Activated CD4-positive, alpha-beta T cell treated with anti-CD3 and anti-CD28 coated beads for 36 hours (primary cell): ENCODE data around the gene INSYN2A. TPM values are rescaled to one million over a fixed set of nuclear protein-coding genes. Genes with fewer than 3 reads are reported as not detected.

Source experiments
- ATAC-seq: fragments of 200-7000 bp; cut with Tn5 transposase; one replicate; pipeline ENCODE4 v1.10.0; 2021; ENCODE audit warnings: mild to moderate bottlenecking, moderate library complexity
- CTCF ChIA-PET: fragments of 350-600 bp; sonication (Branson Sonifier 250); formaldehyde crosslinking; loops from one replicate; lab custom pipeline; 2021; ENCODE audit warnings: antibody characterized with exemption; lab: Charles Lee
- POLR2A ChIA-PET: fragments of 350-600 bp; sonication (Branson Sonifier 250); formaldehyde crosslinking; loops from one replicate; lab custom pipeline; 2021; ENCODE audit warnings: antibody characterized with exemption, inconsistent platforms; lab: Charles Lee
- DNase-seq: peaks from one replicate; pipeline ENCODE4 v3.0.0-alpha.2; 2020
- H3K27ac Mint-ChIP-seq: one replicate; pipeline ENCODE4 v1.8.0; 2021; ENCODE audit warnings: mixed read lengths
- H3K27me3 Mint-ChIP-seq: one replicate; pipeline ENCODE4 v1.8.0; 2021; ENCODE audit warnings: mixed read lengths
- H3K36me3 Mint-ChIP-seq: one replicate; pipeline ENCODE4 v1.8.0; 2021; ENCODE audit warnings: low read depth, mixed read lengths
- H3K4me1 Mint-ChIP-seq: one replicate; pipeline ENCODE4 v1.8.0; 2021; ENCODE audit warnings: mixed read lengths
- H3K4me3 Mint-ChIP-seq: one replicate; pipeline ENCODE4 v1.8.0; 2021; ENCODE audit warnings: mild to moderate bottlenecking, moderate library complexity, mixed read lengths
- H3K9me3 Mint-ChIP-seq: one replicate; pipeline ENCODE4 v1.8.0; 2021; ENCODE audit warnings: low read depth, mixed read lengths
- intact Hi-C, 2 experiments: fragments of 100-400 bp; cut with DNase I in 1 of 2; cut with micrococcal nuclease in 1 of 2; formaldehyde crosslinking; loops; one replicate each; pipeline versions ENCODE4 v1.14.2 to v1.15.1; 2022 to 2024; cut with DNase I, micrococcal nuclease
- total RNA-seq, 2 experiments: library from RNA; stranded (reverse); gene quantifications; one replicate each; pipeline ENCODE4 v1.2.3, GENCODE V29; 2021

INSYN2A gene
- total RNA-seq, 2 experiments from 2014 or later: not detected

DNA sequence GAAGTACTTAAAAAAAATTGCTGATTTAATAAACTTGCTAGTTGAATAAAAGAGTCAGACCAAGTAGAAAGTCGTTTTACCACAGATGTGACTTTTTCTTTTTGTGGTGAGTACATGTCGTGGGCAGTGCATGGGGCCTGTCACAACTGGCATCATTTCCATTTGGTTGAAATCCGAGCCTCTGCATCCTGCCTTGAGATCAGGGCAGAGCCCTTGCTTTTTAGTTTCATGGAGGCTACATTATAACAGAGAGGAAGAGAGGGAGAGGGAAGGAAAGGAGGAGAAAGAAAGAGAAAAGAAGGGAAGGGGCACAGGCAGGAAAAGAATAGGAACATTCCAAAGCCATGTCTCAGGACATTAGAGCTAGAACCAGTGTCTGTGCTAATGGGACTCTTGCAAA is 20.4 kb upstream of the INSYN2A start:
- H3K4me3 Mint-ChIP-seq: no peak overlapping the region
- CTCF ChIA-PET: no interaction called here
- peaks cover 9% of the 10 kb centered on the region for H3K27me3 Mint-ChIP-seq
- H3K36me3 Mint-ChIP-seq: no peaks in the 10 kb centered on the region
- no peaks in the 10 kb centered on the region for H3K9me3 Mint-ChIP-seq
- no peaks in the 10 kb centered on the region for H3K4me1 Mint-ChIP-seq
- intact Hi-C loops: no loop called here
- POLR2A ChIA-PET: no interaction called here
- DNase-seq (no peak), ATAC-seq (no peak)
- no peak overlapping the region for H3K27ac Mint-ChIP-seq

DNA sequence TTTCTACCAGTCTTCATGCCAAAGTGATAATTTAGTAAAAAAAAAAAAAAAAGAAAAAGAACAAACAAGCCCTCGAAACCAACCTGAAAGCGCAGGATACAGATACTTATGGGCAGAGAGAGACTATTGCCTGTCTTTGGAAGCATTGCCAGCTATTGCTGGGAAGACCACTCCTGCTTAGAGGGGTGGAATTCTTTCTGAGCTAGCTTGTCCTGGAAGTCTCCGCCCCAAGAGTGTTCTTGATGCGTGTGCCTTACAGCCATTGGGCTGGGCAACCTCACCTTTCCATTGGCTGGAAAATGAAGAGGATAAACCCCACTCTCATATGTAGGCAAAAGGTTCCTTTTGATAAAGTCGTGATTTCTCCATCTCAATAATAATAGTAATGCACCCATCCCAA is 19.9 kb upstream of the INSYN2A start:
- H3K36me3 Mint-ChIP-seq: no peaks in the 10 kb centered on the region
- DNase-seq (no peak), ATAC-seq (no peak)
- no peaks in the 10 kb centered on the region for H3K4me1 Mint-ChIP-seq
- peaks cover 9% of the 10 kb centered on the region for H3K27me3 Mint-ChIP-seq
- intact Hi-C loops: no loop called here
- H3K27ac Mint-ChIP-seq: no peak overlapping the region
- no peak overlapping the region for H3K4me3 Mint-ChIP-seq
- no peaks in the 10 kb centered on the region for H3K9me3 Mint-ChIP-seq
- CTCF ChIA-PET: no interaction called here
- POLR2A ChIA-PET: no interaction called here

DNA sequence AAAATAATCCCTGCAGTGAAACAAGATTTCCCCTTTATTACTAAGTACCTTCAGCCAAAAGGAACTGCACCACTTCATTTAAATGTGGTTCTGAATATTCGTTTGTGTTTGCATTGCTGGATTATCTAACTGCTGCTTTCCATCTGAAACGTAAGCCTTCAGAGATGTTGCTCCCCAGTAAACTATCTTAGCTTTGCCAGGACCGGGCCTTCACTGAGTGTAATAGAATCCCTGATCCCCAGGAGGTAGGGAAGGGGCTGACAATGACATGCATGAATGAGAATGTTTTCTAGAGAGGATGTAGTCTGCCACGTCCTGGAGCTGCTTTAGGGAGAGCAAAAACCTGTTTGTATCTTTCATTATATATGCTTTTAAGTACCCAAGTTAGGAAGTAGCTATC is 19.5 kb upstream of the INSYN2A start:
- intact Hi-C loops: no loop called here
- no peaks in the 10 kb centered on the region for H3K36me3 Mint-ChIP-seq
- ChIA-PET POLR2A (no interaction called here), CTCF (no interaction called here)
- peaks cover 9% of the 10 kb centered on the region for H3K27me3 Mint-ChIP-seq
- H3K9me3 Mint-ChIP-seq: no peaks in the 10 kb centered on the region
- H3K27ac Mint-ChIP-seq: no peak overlapping the region
- no peak overlapping the region for H3K4me3 Mint-ChIP-seq
- no peak for DNase-seq
- H3K4me1 Mint-ChIP-seq: no peaks in the 10 kb centered on the region
- ATAC-seq: no peak

DNA sequence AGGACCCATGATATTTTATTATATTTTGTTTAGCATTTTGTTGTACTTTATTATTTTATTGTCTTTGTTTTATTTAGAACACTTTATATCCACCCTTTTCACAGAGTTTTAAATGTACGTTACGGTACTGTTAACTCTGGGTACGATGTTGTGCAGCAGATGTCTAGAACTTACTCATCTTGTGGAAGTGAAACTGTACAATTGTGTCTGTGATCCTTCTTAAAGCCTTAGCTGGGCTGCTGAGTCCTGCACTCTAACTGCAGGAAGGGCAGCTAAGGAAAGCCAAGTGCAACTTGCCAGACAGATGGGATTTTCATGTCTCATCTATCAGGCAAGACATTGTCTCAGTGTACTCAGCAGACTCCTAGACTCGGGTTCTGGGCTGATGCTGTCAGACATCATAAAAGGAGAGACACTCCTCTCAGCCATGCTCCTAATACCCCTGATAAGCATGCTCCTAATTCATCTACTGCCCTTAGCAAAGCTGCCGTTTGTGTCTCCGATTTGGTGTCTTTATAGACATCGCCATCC is 14.6 kb upstream of the INSYN2A start:
- H3K9me3 Mint-ChIP-seq: no peaks in the 10 kb centered on the region
- POLR2A ChIA-PET: no interaction called here
- H3K4me3 Mint-ChIP-seq: no peak overlapping the region
- CTCF ChIA-PET: no interaction called here
- DNase-seq (no peak), ATAC-seq (no peak)
- no peak overlapping the region for H3K27ac Mint-ChIP-seq
- no peaks in the 10 kb centered on the region for H3K36me3 Mint-ChIP-seq
- H3K27me3 Mint-ChIP-seq: peaks cover 7% of the 10 kb centered on the region
- no peaks in the 10 kb centered on the region for H3K4me1 Mint-ChIP-seq
- intact Hi-C loops: no loop called here

DNA sequence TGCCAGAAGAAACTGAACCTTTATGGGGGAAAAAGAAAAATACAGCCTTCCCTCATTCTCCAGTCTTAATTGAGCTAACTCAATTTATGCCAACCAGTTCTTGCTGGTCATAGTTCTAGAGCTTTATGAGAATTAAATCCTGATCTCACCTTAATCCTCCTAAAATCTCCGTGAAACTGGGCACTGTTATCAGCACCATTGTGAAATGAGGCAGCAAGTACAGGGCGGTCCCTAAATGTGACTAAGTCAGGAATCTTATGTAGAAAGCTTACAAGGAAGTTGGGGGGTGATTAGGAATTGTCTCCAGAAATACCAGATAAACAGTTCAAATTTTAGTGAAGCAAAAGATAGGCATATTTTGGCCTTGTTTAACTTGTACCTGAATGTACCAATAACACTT is 10.7 kb upstream of the INSYN2A start:
- no peak for ATAC-seq
- Mint-ChIP-seq H3K9me3 (no peaks in the 10 kb centered on the region), H3K36me3 (no peaks in the 10 kb centered on the region), H3K27ac (no peak overlapping the region), H3K4me3 (no peak overlapping the region), H3K4me1 (no peaks in the 10 kb centered on the region), H3K27me3 (no peaks in the 10 kb centered on the region)
- ChIA-PET CTCF (interaction anchor here (0.6 kb wide), 1 partner anchor 77 kb away, joined by 3 read pairs; no protein-coding TSS in a partner anchor), POLR2A (no interaction called here)
- no peak for DNase-seq
- intact Hi-C loops: no loop called here

DNA sequence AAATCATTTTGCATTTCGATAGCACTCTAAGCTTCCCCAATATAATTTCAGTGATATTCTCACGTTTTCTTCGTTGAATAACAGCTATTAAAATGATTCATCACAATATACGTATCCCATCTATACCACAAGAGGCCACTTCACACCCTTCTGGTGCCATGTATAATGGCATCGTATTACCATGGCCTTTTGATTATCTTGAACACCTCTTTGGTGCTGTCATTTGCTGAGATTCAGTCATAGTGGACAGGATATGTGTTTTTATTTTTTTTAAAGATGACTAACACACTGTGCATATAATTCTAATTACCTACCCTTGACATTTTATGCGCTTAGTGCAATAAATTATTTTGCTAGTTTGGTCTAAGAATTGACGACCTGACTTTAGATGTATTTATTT is 6.7 kb upstream of the INSYN2A start:
- CTCF ChIA-PET: no interaction called here
- intact Hi-C loops: no loop called here
- no peak for ATAC-seq

DNA sequence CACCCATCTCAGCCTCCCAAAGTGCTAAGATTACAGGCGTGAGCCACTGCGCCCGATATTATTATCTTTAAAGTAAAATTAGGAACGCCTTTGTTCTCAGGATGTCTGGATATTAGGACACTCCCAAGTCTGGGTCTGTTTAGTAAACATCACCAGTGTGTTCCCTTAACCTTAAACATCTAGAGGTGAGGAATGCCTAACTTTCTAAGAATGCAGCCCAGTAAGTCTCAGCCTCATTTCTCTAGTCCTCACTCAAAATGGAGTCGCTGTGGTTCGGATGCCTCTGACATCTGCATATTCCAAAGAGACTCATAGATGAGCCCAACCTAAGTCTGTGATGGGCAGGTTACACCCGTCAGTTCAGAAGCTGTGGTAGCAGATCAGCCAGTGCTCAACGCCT is 4.3 kb upstream of the INSYN2A start:
- intact Hi-C loops: no loop called here
- H3K4me1 Mint-ChIP-seq: peaks cover 2% of the 10 kb centered on the region
- no peak for ATAC-seq
- H3K27ac Mint-ChIP-seq: no peak overlapping the region
- no peaks in the 10 kb centered on the region for H3K9me3 Mint-ChIP-seq
- H3K27me3 Mint-ChIP-seq: peaks cover 15% of the 10 kb centered on the region
- ChIA-PET POLR2A (no interaction called here), CTCF (no interaction called here)
- H3K36me3 Mint-ChIP-seq: no peaks in the 10 kb centered on the region
- no peak overlapping the region for H3K4me3 Mint-ChIP-seq
- no peak for DNase-seq

More for the DNA sequence above, 6.7 kb upstream of the INSYN2A start:
- Mint-ChIP-seq H3K4me3 (no peak overlapping the region), H3K36me3 (no peaks in the 10 kb centered on the region), H3K4me1 (no peaks in the 10 kb centered on the region), H3K27ac (no peak overlapping the region), H3K9me3 (no peaks in the 10 kb centered on the region), H3K27me3 (peaks cover 9% of the 10 kb centered on the region)
- no peak for DNase-seq
- POLR2A ChIA-PET: no interaction called here

DNA sequence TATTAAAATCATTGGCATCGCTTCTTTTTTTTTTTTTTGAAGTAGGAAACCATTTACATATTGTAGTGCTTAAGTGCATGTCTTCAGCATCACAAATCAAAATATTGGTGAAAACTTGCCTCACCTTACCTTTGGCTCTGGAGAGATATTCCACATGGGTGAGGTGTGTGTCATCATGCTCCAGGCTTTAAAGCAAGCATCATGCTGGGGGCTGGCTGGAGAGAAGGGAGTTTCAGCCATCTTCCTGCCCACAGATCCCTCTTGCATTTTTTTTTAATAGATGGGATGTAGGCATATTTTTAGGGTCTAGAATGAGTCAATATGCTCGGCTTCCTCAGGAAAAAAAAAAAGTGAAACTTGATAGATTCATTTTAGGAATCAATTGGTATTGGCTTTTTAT is 2.3 kb upstream of the INSYN2A start:
- no peaks in the 10 kb centered on the region for H3K9me3 Mint-ChIP-seq
- no peaks in the 10 kb centered on the region for H3K36me3 Mint-ChIP-seq
- H3K4me3 Mint-ChIP-seq: no peak overlapping the region
- ChIA-PET CTCF (interaction anchor here (0.6 kb wide), 1 partner anchor 259 kb away, joined by 3 read pairs; no protein-coding TSS in a partner anchor), POLR2A (no interaction called here)
- H3K27me3 Mint-ChIP-seq: peaks cover 25% of the 10 kb centered on the region
- intact Hi-C loops: no loop called here
- ATAC-seq (no peak), DNase-seq (no peak)
- no peak overlapping the region for H3K27ac Mint-ChIP-seq
- peaks cover 2% of the 10 kb centered on the region for H3K4me1 Mint-ChIP-seq

DNA sequence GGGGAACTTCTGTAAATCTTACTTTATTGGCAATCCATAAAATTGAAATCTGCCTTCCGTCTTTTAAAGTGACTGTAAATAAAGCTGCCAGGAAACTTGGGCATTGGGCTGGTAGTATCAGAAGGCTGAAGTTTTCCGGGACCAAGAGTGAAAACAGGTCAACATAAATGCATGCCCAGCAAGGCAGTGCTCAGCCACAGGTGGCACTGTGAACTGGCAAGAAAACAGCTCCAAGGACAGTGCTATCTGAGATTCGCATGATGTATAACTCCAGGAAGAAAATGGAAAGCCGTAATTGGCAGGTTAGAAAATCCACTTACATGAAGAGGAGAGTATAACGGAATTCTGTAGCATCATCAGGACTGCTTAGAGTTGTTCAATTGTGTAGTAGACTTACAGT is 1.9 kb upstream of the INSYN2A start:
- H3K4me1 Mint-ChIP-seq: peaks cover 2% of the 10 kb centered on the region
- intact Hi-C loops: no loop called here
- ATAC-seq (no peak), DNase-seq (no peak)
- ChIA-PET POLR2A (no interaction called here), CTCF (no interaction called here)
- no peak overlapping the region for H3K4me3 Mint-ChIP-seq
- no peaks in the 10 kb centered on the region for H3K9me3 Mint-ChIP-seq
- H3K27me3 Mint-ChIP-seq: peaks cover 27% of the 10 kb centered on the region
- H3K27ac Mint-ChIP-seq: no peak overlapping the region
- H3K36me3 Mint-ChIP-seq: no peaks in the 10 kb centered on the region

DNA sequence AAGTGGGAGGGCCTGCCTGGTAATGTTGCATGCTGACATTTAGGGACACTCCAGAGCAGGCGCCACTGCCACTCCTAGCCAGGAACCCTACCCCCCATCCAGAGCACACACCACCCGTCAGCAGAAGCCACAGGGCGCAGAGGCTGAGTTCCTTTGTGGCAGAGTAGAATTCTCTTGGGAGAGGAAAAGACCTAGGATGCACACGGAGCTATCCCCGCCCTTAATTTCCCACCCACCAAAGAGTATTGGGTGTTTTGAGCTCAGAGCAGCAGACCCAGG is 702 bp upstream of the INSYN2A start:
- intact Hi-C loops: no loop called here
- no peaks in the 10 kb centered on the region for H3K9me3 Mint-ChIP-seq
- ATAC-seq: no peak
- H3K36me3 Mint-ChIP-seq: no peaks in the 10 kb centered on the region
- H3K4me3 Mint-ChIP-seq: no peak overlapping the region
- no peak for DNase-seq
- no peak overlapping the region for H3K27ac Mint-ChIP-seq
- H3K27me3 Mint-ChIP-seq: peaks cover 31% of the 10 kb centered on the region
- ChIA-PET CTCF (no interaction called here), POLR2A (no interaction called here)
- H3K4me1 Mint-ChIP-seq: peaks cover 2% of the 10 kb centered on the region

DNA sequence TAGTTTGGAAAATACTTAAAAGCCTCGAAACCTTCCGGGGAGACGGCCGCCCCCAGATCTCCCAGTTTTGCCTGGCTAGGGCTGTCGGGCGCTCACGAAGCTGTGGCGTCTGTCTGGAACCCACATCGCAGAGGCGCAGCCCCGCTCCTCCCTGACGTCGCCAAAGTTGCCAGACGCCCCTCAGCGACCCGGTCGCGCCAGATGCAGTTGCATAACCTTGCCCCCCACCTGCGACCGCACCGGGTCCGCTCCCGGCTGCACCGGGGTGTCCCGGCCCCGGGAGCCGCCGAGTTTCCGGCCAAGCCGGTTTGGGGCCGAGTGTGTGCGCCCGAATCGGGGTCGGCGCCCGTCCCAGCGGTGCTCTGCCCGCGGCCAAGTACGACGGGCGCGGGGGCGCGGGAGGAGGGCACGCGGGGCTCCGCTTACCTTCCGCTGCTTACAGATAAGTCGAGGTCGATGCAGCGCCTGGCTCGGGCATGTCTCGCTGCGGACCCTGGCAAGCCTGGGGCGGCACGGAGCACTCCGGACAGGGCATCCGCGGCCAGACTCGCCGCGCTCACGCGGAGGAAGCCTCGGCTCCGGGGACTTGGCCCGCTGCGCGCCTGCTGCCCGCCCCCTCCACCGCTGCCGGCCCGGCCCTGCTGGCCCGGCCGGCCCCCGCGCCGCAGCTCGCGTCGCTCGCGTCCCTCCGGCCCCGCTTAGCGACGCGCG is 665 bp downstream of the INSYN2A start:
- POLR2A ChIA-PET: no interaction called here
- no peak for DNase-seq
- no peaks in the 10 kb centered on the region for H3K9me3 Mint-ChIP-seq
- CTCF ChIA-PET: interaction anchor here (0.6 kb wide), 1 partner anchor 201 kb away, joined by 4 read pairs; no protein-coding TSS in a partner anchor
- intact Hi-C loops: no loop called here
- H3K27me3 Mint-ChIP-seq: peaks cover 35% of the 10 kb centered on the region
- H3K4me3 Mint-ChIP-seq: no peak overlapping the region
- no peaks in the 10 kb centered on the region for H3K36me3 Mint-ChIP-seq
- no peak overlapping the region for H3K27ac Mint-ChIP-seq
- H3K4me1 Mint-ChIP-seq: peaks cover 2% of the 10 kb centered on the region
- ATAC-seq: no peak

DNA sequence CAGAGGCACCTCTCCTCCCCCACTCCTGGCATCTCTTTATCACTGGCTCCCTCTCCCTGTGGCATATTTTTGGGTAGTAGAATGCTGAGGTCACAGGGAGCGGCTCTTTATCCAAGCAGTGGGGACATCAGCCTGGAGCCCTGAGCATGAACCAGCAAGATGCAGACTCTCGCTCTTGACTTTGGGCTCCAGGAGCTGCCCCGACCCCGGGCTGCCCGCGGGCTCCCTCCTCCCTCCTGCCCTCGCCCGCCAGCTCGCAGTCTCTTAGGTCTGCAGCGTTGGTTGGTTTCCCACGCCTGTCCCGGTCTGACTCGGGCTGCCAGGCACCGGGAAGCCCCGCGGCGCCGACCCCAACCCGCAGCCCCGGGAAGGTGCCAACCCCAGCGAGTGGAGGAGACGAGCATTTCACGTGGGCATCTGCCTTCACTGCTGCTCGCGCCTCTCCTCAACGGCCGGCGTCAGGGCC is 1.3 kb downstream of the INSYN2A start:
- no peak for ATAC-seq

More for the DNA sequence above, 1.3 kb downstream of the INSYN2A start:
- H3K4me1 Mint-ChIP-seq: peaks cover 2% of the 10 kb centered on the region
- no peak for DNase-seq
- peaks cover 37% of the 10 kb centered on the region for H3K27me3 Mint-ChIP-seq
- intact Hi-C loops: no loop called here
- H3K9me3 Mint-ChIP-seq: no peaks in the 10 kb centered on the region
- ChIA-PET CTCF (no interaction called here), POLR2A (no interaction called here)
- H3K27ac Mint-ChIP-seq: no peak overlapping the region
- no peak overlapping the region for H3K4me3 Mint-ChIP-seq
- no peaks in the 10 kb centered on the region for H3K36me3 Mint-ChIP-seq
